SK-N-SH (cell line): ENCODE measurements around the gene MEF2C. TPM values are rescaled to one million over a fixed set of nuclear protein-coding genes. Genes with fewer than 3 reads are reported as not detected.

ENCODE experiments used
- CTCF ChIA-PET: fragments of 300-600, 350-600 bp; formaldehyde crosslinking; extraction: SDS; loops from one replicate; lab custom pipeline; 2021; lab: Yijun Ruan, JAX
- POLR2A ChIA-PET: fragments of 350-600 bp; sonication (Branson Sonifier 250); formaldehyde crosslinking; extraction: SDS; loops from one replicate; lab custom pipeline; 2020; ENCODE audit warnings: antibody characterized with exemption, inconsistent platforms; lab: Yijun Ruan, JAX
- DNase-seq: peaks from one replicate; pipeline ENCODE4 v3.0.0; 2012
- H2AFZ ChIP-seq: fragments of 200-600 bp; sonication (generic); 2 replicates; pipeline ENCODE4 v1.8.1; 2016; ENCODE audit warnings: antibody characterized with exemption, mild to moderate bottlenecking, low read depth
- H3F3A ChIP-seq: fragments of 200-600 bp; sonication (generic); replicated peaks from 2 replicates; pipeline ENCODE3; 2016; ENCODE audit warnings: antibody characterized with exemption, mild to moderate bottlenecking; ENCODE audit not compliant: insufficient read depth
- H3K27ac ChIP-seq, 2 experiments: fragments of 200-500 bp in 1 of 2; fragments of 200-600 bp in 1 of 2; sonication (Bioruptor generic) in 1 of 2; sonication (generic), shearing (Covaris generic) in 1 of 2; 2 replicates each; pipeline versions ENCODE4 v1.5.1 to v1.6.1; 2014 to 2016; ENCODE audit warnings: low read depth in 2 of 2, inconsistent platforms in 1 of 2, low read length in 1 of 2, mild to moderate bottlenecking in 1 of 2, mixed read lengths in 1 of 2
- H3K27me3 ChIP-seq: fragments of 200-600 bp; sonication (generic), shearing (Covaris generic); 2 replicates; pipeline ENCODE4 v1.6.1; 2016; ENCODE audit warnings: mixed run types; ENCODE audit not compliant: insufficient read depth
- H3K36me3 ChIP-seq, 2 experiments: fragments of 200-500 bp in 1 of 2; fragments of 200-600 bp in 1 of 2; sonication (Bioruptor generic) in 1 of 2; sonication (generic) in 1 of 2; replicated peaks in 1 of 2; 2 replicates each; pipeline versions ENCODE3 to v1.5.1; 2014 to 2016; ENCODE audit warnings: low read length in 1 of 2, mild to moderate bottlenecking in 1 of 2; ENCODE audit not compliant: insufficient read depth in 2 of 2, control insufficient read depth in 1 of 2
- H3K4me1 ChIP-seq, 2 experiments: fragments of 200-500 bp in 1 of 2; fragments of 200-600 bp in 1 of 2; sonication (Bioruptor generic) in 1 of 2; sonication (generic), shearing (Covaris generic) in 1 of 2; 2 replicates each; pipeline versions ENCODE4 v1.5.1 to v1.6.1; 2014 to 2016; ENCODE audit warnings: low read depth in 1 of 2, low read length in 1 of 2, mixed run types in 1 of 2; ENCODE audit not compliant: insufficient read depth in 2 of 2, control insufficient read depth in 1 of 2
- H3K4me2 ChIP-seq: fragments of 200-600 bp; sonication (generic), shearing (Covaris generic); 2 replicates; pipeline ENCODE4 v1.6.1; 2017; ENCODE audit warnings: mixed run types
- H3K4me3 ChIP-seq, 2 experiments: fragments of 200-500 bp in 1 of 2; fragments of 200-600 bp in 1 of 2; sonication (Bioruptor generic) in 1 of 2; sonication (generic), shearing (Covaris generic) in 1 of 2; 2 replicates each; pipeline versions ENCODE4 v1.5.1 to v1.8.1; 2014 to 2016; ENCODE audit warnings: low read depth in 2 of 2, inconsistent platforms in 1 of 2, low read length in 1 of 2, mild to moderate bottlenecking in 1 of 2, mixed read lengths in 1 of 2, moderate library complexity in 1 of 2
- H3K79me2 ChIP-seq: fragments of 200-600 bp; sonication (generic); 2 replicates; pipeline ENCODE4 v1.8.1; 2017; ENCODE audit warnings: mild to moderate bottlenecking; ENCODE audit not compliant: insufficient read depth
- H3K9ac ChIP-seq: fragments of 200-600 bp; sonication (generic); 2 replicates; pipeline ENCODE4 v1.6.1; 2017; ENCODE audit warnings: mixed run types
- H3K9me2 ChIP-seq: fragments of 200-600 bp; sonication (generic); 2 replicates; pipeline ENCODE4 v1.6.1; 2017; ENCODE audit warnings: mixed run types
- H3K9me3 ChIP-seq: fragments of 200-600 bp; sonication (generic); 2 replicates; pipeline ENCODE4 v1.6.1; 2017; ENCODE audit warnings: mixed run types, mild to moderate bottlenecking, moderate library complexity
- H4K20me1 ChIP-seq: fragments of 200-600 bp; sonication (generic); 2 replicates; pipeline ENCODE4 v1.6.1; 2017; ENCODE audit warnings: mild to moderate bottlenecking, mixed run types; ENCODE audit not compliant: insufficient read depth
- EZH2phosphoT487 ChIP-seq: fragments of 200-600 bp; sonication (generic); IDR thresholded peaks from 2 replicates; pipeline ENCODE4 v1.6.1; 2017; ENCODE audit warnings: low read depth, mixed run types, mild to moderate bottlenecking, antibody characterized with exemption, moderate library complexity, borderline replicate concordance
- GABPA ChIP-seq: IDR thresholded peaks from 2 replicates; pipeline ENCODE4 v1.4.0; 2012; ENCODE audit warnings: low read depth, mild to moderate bottlenecking
- GATA2 ChIP-seq: sonication (generic); formaldehyde crosslinking; IDR thresholded peaks from 2 replicates; pipeline ENCODE4 v1.5.0; 2020; ENCODE audit warnings: mild to moderate bottlenecking, missing genetic modification reagents
- JUND ChIP-seq: IDR thresholded peaks from 2 replicates; pipeline ENCODE4 v1.4.0; 2012
- MAX ChIP-seq: IDR thresholded peaks from 2 replicates; pipeline ENCODE4 v1.4.0; 2012; ENCODE audit warnings: low read depth
- MXI1 ChIP-seq: IDR thresholded peaks from 2 replicates; pipeline ENCODE4 v1.6.1; 2012; ENCODE audit warnings: mild to moderate bottlenecking, low read depth, low read length, improper control_type of control experiment
- NFIC ChIP-seq: IDR thresholded peaks from 2 replicates; pipeline ENCODE4 v1.4.0; 2012; ENCODE audit warnings: borderline replicate concordance
- SIN3A ChIP-seq: IDR thresholded peaks from 2 replicates; pipeline ENCODE4 v1.6.1; 2012; ENCODE audit warnings: low read depth, mild to moderate bottlenecking, low read length, moderate library complexity, borderline replicate concordance
- TAF1 ChIP-seq: IDR thresholded peaks from 2 replicates; pipeline ENCODE4 v1.6.1; 2012; ENCODE audit warnings: low read depth, mild to moderate bottlenecking, low read length, moderate library complexity, borderline replicate concordance
- TEAD4 ChIP-seq: IDR thresholded peaks from 2 replicates; pipeline ENCODE4 v1.4.0; 2012; ENCODE audit warnings: mild to moderate bottlenecking, borderline replicate concordance; ENCODE audit not compliant: insufficient read depth
- YY1 ChIP-seq: IDR thresholded peaks from 2 replicates; pipeline ENCODE4 v1.4.0; 2012; ENCODE audit warnings: low read depth, mild to moderate bottlenecking
- ZBTB33 ChIP-seq: IDR thresholded peaks from 2 replicates; pipeline ENCODE4 v1.4.0; 2012; ENCODE audit warnings: low read depth, borderline replicate concordance
- WGBS: methylation state at CpG from one replicate; pipeline ENCODE4 v1.1.6; 2017; ENCODE audit warnings: low lambda C conversion rate; 5-methylcytosine and 5-hydroxymethylcytosine counted together
- polyA plus RNA-seq, 3 experiments: library from polyadenylated mRNA; depleted of rRNA; stranded (reverse); fragments of >200 nt; gene quantifications; 2 replicates each; pipeline ENCODE4 v1.2.3, GENCODE V29; 2012
- TF ChIP-seq, protein P1 (sequence below): fragments of 150-350 bp; IDR thresholded peaks from 2 replicates; pipeline ENCODE4 v1.6.1; 2017; ENCODE audit warnings: antibody characterized with exemption, low read length, low read depth, borderline replicate concordance
- TF ChIP-seq, protein P2 (sequence below): fragments of 200-600 bp; sonication (generic); IDR thresholded peaks from 2 replicates; pipeline ENCODE4 v1.6.1; 2017; ENCODE audit warnings: antibody characterized with exemption, mild to moderate bottlenecking, moderate library complexity

MEF2C gene
- polyA plus RNA-seq, 1 of the 3 experiments (the other 2 are of a cell fraction) = 1.2 TPM

DNA sequence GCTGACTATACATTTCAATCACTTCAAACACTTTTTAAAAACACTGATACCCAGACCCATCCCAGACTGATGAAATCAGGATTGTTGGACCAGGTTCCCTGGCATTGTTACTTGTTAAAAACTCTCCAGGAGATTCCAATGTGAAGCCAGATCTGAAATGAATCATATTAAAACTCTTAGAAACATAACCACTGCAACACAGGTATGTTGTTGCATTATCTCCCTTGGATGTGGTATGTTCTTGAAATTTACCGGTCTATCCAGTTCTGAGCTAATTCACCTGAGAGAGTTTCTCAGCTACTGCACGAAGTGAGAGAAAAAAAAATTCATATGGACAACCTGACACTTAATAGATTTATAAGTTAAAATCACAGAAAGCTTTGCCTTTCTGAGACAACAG is 21.8 kb downstream of the MEF2C start:
- 79% methylated on average over 2 of the region's 2 CpGs for whole genome bisulfite sequencing
- Histone ChIP-seq H3K4me1 (no peaks in the 10 kb centered on the region), H3K9ac (no peak overlapping the region), H3K36me3 (no peaks in the 10 kb centered on the region), H3K4me3 (no peak overlapping the region), H3K27ac (no peak overlapping the region), H3K9me3 (no peaks in the 10 kb centered on the region), H3K79me2 (no peaks in the 10 kb centered on the region), H3K9me2 (no peaks in the 10 kb centered on the region), H3F3A (no peaks in the 10 kb centered on the region), H3K27me3 (no peaks in the 10 kb centered on the region), H2AFZ (no peak overlapping the region), H3K4me2 (no peak overlapping the region), H4K20me1 (no peaks in the 10 kb centered on the region)
- TF ChIP-seq GABPA (no peak), ZBTB33 (no peak), NFIC (no peak), MAX (no peak), GATA2 (CRISPR knock-in tag) (no peak), TEAD4 (no peak), JUND (no peak), YY1 (no peak), TAF1 (no peak), MXI1 (no peak), EZH2phosphoT487 (no peak), SIN3A (no peak)
- TF ChIP-seq, protein P1, sequence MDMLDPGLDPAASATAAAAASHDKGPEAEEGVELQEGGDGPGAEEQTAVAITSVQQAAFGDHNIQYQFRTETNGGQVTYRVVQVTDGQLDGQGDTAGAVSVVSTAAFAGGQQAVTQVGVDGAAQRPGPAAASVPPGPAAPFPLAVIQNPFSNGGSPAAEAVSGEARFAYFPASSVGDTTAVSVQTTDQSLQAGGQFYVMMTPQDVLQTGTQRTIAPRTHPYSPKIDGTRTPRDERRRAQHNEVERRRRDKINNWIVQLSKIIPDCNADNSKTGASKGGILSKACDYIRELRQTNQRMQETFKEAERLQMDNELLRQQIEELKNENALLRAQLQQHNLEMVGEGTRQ = no peak
- TF ChIP-seq, protein P2, sequence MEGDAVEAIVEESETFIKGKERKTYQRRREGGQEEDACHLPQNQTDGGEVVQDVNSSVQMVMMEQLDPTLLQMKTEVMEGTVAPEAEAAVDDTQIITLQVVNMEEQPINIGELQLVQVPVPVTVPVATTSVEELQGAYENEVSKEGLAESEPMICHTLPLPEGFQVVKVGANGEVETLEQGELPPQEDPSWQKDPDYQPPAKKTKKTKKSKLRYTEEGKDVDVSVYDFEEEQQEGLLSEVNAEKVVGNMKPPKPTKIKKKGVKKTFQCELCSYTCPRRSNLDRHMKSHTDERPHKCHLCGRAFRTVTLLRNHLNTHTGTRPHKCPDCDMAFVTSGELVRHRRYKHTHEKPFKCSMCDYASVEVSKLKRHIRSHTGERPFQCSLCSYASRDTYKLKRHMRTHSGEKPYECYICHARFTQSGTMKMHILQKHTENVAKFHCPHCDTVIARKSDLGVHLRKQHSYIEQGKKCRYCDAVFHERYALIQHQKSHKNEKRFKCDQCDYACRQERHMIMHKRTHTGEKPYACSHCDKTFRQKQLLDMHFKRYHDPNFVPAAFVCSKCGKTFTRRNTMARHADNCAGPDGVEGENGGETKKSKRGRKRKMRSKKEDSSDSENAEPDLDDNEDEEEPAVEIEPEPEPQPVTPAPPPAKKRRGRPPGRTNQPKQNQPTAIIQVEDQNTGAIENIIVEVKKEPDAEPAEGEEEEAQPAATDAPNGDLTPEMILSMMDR = no peak
- POLR2A ChIA-PET = no interaction called here
- DNase-seq = no peak
- CTCF ChIA-PET = no interaction called here
